ENCODE measurements around the gene CCDC33.

The CCDC33 gene

DNA sequence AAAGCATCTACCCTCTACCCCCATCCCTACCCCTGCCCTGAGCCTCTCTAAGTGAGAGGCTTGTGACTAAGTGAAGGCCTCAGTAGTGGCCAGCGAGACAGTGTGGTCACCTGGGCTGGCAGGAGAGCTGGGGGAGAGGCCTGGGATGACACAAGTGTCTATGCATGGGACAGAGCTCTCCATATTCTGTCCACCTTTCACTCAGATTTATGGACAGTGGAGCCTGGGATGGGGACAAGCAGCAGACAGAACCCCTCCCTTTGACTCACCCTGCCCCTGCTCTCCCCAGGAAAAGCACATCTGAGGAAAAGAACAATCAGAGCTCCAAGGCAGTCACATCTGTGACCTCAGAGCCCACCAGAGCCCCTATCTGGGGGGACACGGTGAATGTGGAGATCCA, 26.0 kb downstream of the CCDC33 start:
- no peak for TF ChIP-seq CTCF (IDR thresholded peaks at IDR 0.05; ENCODE audit: borderline replicate concordance, extremely low read depth, low read length, poor library complexity, severe bottlenecking)
- no peak for TF ChIP-seq EZH2 (IDR thresholded peaks at IDR 0.05; ENCODE audit: borderline replicate concordance, low read depth, low read length, severe bottlenecking)
- ATAC-seq (ENCODE audit: insufficient read depth, low read depth) (no peak), DNase-seq (no peak)
- no peaks in the 10 kb centered on the region for H3K79me2 ChIP-seq (ENCODE audit: insufficient read depth, low read length)
- H3K27me3 ChIP-seq (ENCODE audit: insufficient read depth, low read length, poor library complexity), result no peaks in the 10 kb centered on the region
- H3K4me2 ChIP-seq (ENCODE audit: insufficient read depth, low read length), result no peak overlapping the region
- H2AFZ ChIP-seq (ENCODE audit: low read depth, low read length), result no peak overlapping the region
- no peak overlapping the region for H3K4me3 ChIP-seq (ENCODE audit: low read depth in 1 of 2, low read length in 2 of 2)
- no peak overlapping the region for H3K9ac ChIP-seq (ENCODE audit: low read depth, low read length)
- 0 out of 2 replicates have a peak, but pooled peaks cover 4% of the 10 kb centered on the region for H4K20me1 ChIP-seq (ENCODE audit: insufficient read depth, low read length)
- no peaks in the 10 kb centered on the region for H3K36me3 ChIP-seq (ENCODE audit: insufficient read depth, low read length)
- H3K27ac ChIP-seq (ENCODE audit: low read length), result no peak overlapping the region
- H3K4me1 ChIP-seq (ENCODE audit: insufficient read depth, low read length), result no peaks in the 10 kb centered on the region
- H3K9me3 ChIP-seq (ENCODE audit: insufficient read depth, low read length, severe bottlenecking), result no peaks in the 10 kb centered on the region

DNA sequence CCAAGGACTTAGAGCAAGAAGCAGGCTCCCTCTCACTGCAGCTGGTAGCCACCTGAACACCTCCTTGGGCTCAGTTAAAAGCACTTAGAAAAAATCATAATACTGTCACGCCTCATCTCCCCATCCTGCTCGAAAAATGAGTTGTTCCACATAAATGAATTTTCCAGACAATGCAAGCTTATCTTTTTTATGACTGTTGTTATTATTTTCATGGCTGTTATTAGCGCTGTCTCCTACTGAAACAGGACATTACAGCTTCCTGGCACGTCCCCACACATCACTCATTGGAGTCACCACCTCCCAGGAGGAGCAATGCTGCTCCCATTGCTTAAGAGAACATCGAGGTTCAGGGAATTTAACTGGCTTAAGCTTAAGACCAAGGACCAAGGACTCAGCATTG, 26.5 kb downstream of the CCDC33 start:
- TF ChIP-seq EZH2 (IDR thresholded peaks at IDR 0.05; ENCODE audit: borderline replicate concordance, low read depth, low read length, severe bottlenecking) (no peak), CTCF (IDR thresholded peaks at IDR 0.05; ENCODE audit: borderline replicate concordance, extremely low read depth, low read length, poor library complexity, severe bottlenecking) (no peak)
- H3K4me3 ChIP-seq (ENCODE audit: low read depth in 1 of 2, low read length in 2 of 2), result no peak overlapping the region
- H3K9me3 ChIP-seq (ENCODE audit: insufficient read depth, low read length, severe bottlenecking), result no peaks in the 10 kb centered on the region
- no peaks in the 10 kb centered on the region for H3K36me3 ChIP-seq (ENCODE audit: insufficient read depth, low read length)
- no peak overlapping the region for H3K27ac ChIP-seq (ENCODE audit: low read length)
- DNase-seq (no peak), ATAC-seq (ENCODE audit: insufficient read depth, low read depth) (no peak)
- no peak overlapping the region for H3K9ac ChIP-seq (ENCODE audit: low read depth, low read length)
- H3K27me3 ChIP-seq (ENCODE audit: insufficient read depth, low read length, poor library complexity), result no peaks in the 10 kb centered on the region
- H3K4me1 ChIP-seq (ENCODE audit: insufficient read depth, low read length), result no peaks in the 10 kb centered on the region
- 0 out of 2 replicates have a peak, but pooled peaks cover 4% of the 10 kb centered on the region for H4K20me1 ChIP-seq (ENCODE audit: insufficient read depth, low read length)
- H3K79me2 ChIP-seq (ENCODE audit: insufficient read depth, low read length), result no peaks in the 10 kb centered on the region
- no peak overlapping the region for H2AFZ ChIP-seq (ENCODE audit: low read depth, low read length)
- no peak overlapping the region for H3K4me2 ChIP-seq (ENCODE audit: insufficient read depth, low read length)

DNA sequence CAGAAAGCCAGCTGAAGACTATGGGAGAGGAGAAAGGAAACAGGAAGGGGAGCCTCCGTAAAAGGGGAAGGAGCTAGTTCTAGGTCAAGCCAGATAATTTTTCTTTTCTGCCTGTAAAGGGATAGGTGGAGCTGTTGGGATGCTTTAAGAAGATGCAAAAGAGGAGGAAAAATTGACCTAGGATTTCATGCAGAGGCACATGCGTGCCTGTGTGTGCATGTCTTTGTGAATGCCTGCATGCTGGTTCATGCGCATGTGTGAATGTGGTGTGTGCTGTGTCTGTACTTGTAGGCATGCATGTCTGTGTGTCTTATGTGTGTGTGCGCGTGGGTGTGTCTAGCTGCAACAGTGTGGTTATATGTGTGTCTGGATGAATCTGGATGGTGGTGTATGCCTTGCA, 27.3 kb downstream of the CCDC33 start:
- no peaks in the 10 kb centered on the region for H3K27me3 ChIP-seq (ENCODE audit: insufficient read depth, low read length, poor library complexity)
- TF ChIP-seq CTCF (IDR thresholded peaks at IDR 0.05; ENCODE audit: borderline replicate concordance, extremely low read depth, low read length, poor library complexity, severe bottlenecking) (no peak), EZH2 (IDR thresholded peaks at IDR 0.05; ENCODE audit: borderline replicate concordance, low read depth, low read length, severe bottlenecking) (no peak)
- H2AFZ ChIP-seq (ENCODE audit: low read depth, low read length), result no peak overlapping the region
- H3K27ac ChIP-seq (ENCODE audit: low read length), result no peak overlapping the region
- no peaks in the 10 kb centered on the region for H3K79me2 ChIP-seq (ENCODE audit: insufficient read depth, low read length)
- H3K4me2 ChIP-seq (ENCODE audit: insufficient read depth, low read length), result no peak overlapping the region
- ATAC-seq (ENCODE audit: insufficient read depth, low read depth), result no peak
- 0 out of 2 replicates have a peak, but pooled peaks cover 4% of the 10 kb centered on the region for H4K20me1 ChIP-seq (ENCODE audit: insufficient read depth, low read length)
- H3K4me3 ChIP-seq (ENCODE audit: low read depth in 1 of 2, low read length in 2 of 2), result no peak overlapping the region
- DNase-seq, result no peak
- H3K9me3 ChIP-seq (ENCODE audit: insufficient read depth, low read length, severe bottlenecking), result no peaks in the 10 kb centered on the region
- no peak overlapping the region for H3K9ac ChIP-seq (ENCODE audit: low read depth, low read length)
- no peaks in the 10 kb centered on the region for H3K4me1 ChIP-seq (ENCODE audit: insufficient read depth, low read length)
- no peaks in the 10 kb centered on the region for H3K36me3 ChIP-seq (ENCODE audit: insufficient read depth, low read length)

DNA sequence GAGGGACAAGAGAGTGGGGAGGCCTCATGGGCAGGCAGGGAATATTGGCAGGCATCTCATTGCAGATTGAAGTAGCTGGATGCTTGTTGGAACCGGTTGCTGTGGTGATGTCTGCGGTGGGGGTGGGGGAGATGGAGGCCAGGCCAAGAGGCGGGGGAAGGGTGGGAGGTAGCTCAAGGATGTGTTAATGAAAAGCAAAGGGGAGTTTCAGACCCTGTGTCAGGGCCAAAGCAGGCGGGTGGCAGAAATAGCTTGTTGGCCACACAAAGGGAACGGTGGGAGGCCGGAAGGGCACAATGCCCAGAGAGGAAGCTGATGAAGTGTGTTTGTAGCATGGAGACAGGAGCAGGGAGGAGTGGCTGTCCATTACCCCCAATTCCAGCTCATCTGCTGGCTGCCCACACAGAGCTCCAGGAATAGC, 28.0 kb downstream of the CCDC33 start:
- DNase-seq (no peak), ATAC-seq (ENCODE audit: insufficient read depth, low read depth) (no peak)
- Histone ChIP-seq H3K4me3 (ENCODE audit: low read depth in 1 of 2, low read length in 2 of 2) (no peak overlapping the region), H3K4me2 (ENCODE audit: insufficient read depth, low read length) (no peak overlapping the region), H3K36me3 (ENCODE audit: insufficient read depth, low read length) (no peaks in the 10 kb centered on the region), H4K20me1 (ENCODE audit: insufficient read depth, low read length) (0 out of 2 replicates have a peak, but pooled peaks cover 4% of the 10 kb centered on the region), H3K79me2 (ENCODE audit: insufficient read depth, low read length) (no peaks in the 10 kb centered on the region), H3K4me1 (ENCODE audit: insufficient read depth, low read length) (no peaks in the 10 kb centered on the region), H3K9ac (ENCODE audit: low read depth, low read length) (no peak overlapping the region), H3K9me3 (ENCODE audit: insufficient read depth, low read length, severe bottlenecking) (no peaks in the 10 kb centered on the region), H3K27me3 (ENCODE audit: insufficient read depth, low read length, poor library complexity) (no peaks in the 10 kb centered on the region), H3K27ac (ENCODE audit: low read length) (no peak overlapping the region), H2AFZ (ENCODE audit: low read depth, low read length) (no peak overlapping the region)
- TF ChIP-seq CTCF (IDR thresholded peaks at IDR 0.05; ENCODE audit: borderline replicate concordance, extremely low read depth, low read length, poor library complexity, severe bottlenecking), result no peak
- TF ChIP-seq EZH2 (IDR thresholded peaks at IDR 0.05; ENCODE audit: borderline replicate concordance, low read depth, low read length, severe bottlenecking), result no peak

Data from DND-41 (cell line).